ENCODE measurements around the gene MYO3B. TPM values are rescaled to one million over a fixed set of nuclear protein-coding genes. Genes with fewer than 3 reads are reported as not detected.

MYO3B gene
- total and polyA plus RNA-seq, 2 experiments from 2014 or later, result 0.11 TPM; not detected in 1

DNA sequence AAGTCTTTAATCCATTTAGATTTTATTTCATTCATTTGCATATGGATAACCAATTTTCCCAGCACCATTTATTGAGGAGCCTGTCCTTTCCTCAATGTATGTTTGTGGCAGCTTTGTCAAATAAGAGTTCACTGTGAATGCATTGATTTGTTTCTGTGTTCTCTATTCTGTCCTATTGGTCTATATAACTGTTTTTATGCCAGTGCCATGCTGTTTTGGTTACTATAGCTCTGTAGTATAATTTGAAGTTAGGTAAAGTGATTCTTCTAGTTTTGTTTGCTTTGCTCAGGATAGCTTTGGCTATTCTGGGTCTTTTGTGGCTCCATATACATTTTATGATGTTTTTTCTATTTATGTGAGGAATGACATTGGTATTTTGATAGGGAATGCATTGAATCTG lies 7.4 kb downstream of the MYO3B start:
- no peak for TF ChIP-seq EZH2 (IDR thresholded peaks at IDR 0.05; ENCODE audit: insufficient read depth, poor library complexity, severe bottlenecking)
- TF ChIP-seq EZH2phosphoT487 (IDR thresholded peaks at IDR 0.05; ENCODE audit: insufficient read depth, low read depth), result no peak
- DNase-seq, result no peak
- no peaks in the 10 kb centered on the region for H3K9me3 ChIP-seq (ENCODE audit: low read depth)
- no peak overlapping the region for H3K4me2 ChIP-seq (ENCODE audit: unreplicated experiment)
- H3K36me3 ChIP-seq (ENCODE audit: low read depth), result no peaks in the 10 kb centered on the region
- H3K79me2 ChIP-seq (ENCODE audit: insufficient read depth), result no peaks in the 10 kb centered on the region
- in situ Hi-C loops (cut with MboI), result no loop called here
- no peak overlapping the region for H3K9ac ChIP-seq
- no peaks in the 10 kb centered on the region for H3K4me1 ChIP-seq (ENCODE audit: insufficient read depth)
- no peaks in the 10 kb centered on the region for H3F3A ChIP-seq (ENCODE audit: insufficient read depth)
- no peak overlapping the region for H3K27ac ChIP-seq
- H3K4me3 ChIP-seq, result no peak overlapping the region
- H4K20me1 ChIP-seq (ENCODE audit: insufficient read depth), result no peaks in the 10 kb centered on the region
- no peaks in the 10 kb centered on the region for H3K9me2 ChIP-seq (ENCODE audit: insufficient read depth)
- no peak overlapping the region for H2AFZ ChIP-seq
- no peaks in the 10 kb centered on the region for H3K27me3 ChIP-seq (replicated peaks; ENCODE audit: insufficient read depth)

DNA sequence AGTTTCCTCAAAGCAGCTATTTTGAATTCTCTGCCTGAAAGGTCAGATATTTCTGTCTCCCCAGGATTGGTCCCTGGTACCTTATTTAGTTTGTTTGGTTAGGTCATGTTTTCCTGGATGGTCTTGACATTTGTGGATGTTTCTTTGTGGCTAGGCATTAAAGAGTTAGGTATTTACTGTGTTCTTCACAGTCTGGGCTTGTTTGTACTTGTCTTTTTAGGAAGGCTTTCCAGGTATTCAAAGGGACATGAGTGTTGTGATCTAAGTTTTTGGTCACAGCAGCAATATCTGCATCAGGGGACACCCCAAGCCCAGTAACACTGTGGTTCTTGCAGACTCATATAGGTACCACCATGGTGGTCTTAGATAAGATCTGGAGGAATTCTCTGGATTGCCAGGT lies 11.8 kb downstream of the MYO3B start:
- Histone ChIP-seq H4K20me1 (ENCODE audit: insufficient read depth) (no peaks in the 10 kb centered on the region), H3K4me2 (ENCODE audit: unreplicated experiment) (no peak overlapping the region), H3F3A (ENCODE audit: insufficient read depth) (no peaks in the 10 kb centered on the region), H3K36me3 (ENCODE audit: low read depth) (no peaks in the 10 kb centered on the region), H3K4me3 (no peak overlapping the region), H3K9ac (no peak overlapping the region), H3K9me2 (ENCODE audit: insufficient read depth) (no peaks in the 10 kb centered on the region), H3K27ac (no peak overlapping the region), H3K79me2 (ENCODE audit: insufficient read depth) (no peaks in the 10 kb centered on the region), H2AFZ (no peak overlapping the region), H3K9me3 (ENCODE audit: low read depth) (no peaks in the 10 kb centered on the region), H3K4me1 (ENCODE audit: insufficient read depth) (no peaks in the 10 kb centered on the region), H3K27me3 (replicated peaks; ENCODE audit: insufficient read depth) (no peaks in the 10 kb centered on the region)
- in situ Hi-C loops (cut with MboI), result no loop called here
- DNase-seq, result no peak
- TF ChIP-seq EZH2phosphoT487 (IDR thresholded peaks at IDR 0.05; ENCODE audit: insufficient read depth, low read depth), result no peak
- TF ChIP-seq EZH2 (IDR thresholded peaks at IDR 0.05; ENCODE audit: insufficient read depth, poor library complexity, severe bottlenecking), result no peak

DNA sequence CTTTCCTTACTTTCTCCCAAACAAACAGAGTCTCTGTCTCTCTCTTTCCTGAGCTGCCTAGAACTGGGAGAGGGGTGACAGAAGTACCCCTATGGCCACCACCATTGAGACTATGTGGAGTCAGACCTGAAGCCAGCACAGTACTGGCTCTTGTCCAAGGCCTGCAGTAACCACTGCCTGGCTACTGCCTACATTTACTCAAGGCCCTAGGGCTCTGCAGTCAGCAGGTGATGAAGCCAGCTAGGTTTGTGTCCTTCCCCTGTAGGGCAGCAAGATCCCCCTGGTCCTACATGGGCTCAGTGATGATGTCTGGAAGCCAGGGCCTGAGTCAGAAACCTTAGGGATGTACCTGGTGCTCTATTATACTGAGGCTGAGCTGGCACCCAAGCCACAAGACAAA lies 12.2 kb downstream of the MYO3B start:
- no peak for DNase-seq
- TF ChIP-seq EZH2 (IDR thresholded peaks at IDR 0.05; ENCODE audit: insufficient read depth, poor library complexity, severe bottlenecking) (no peak), EZH2phosphoT487 (IDR thresholded peaks at IDR 0.05; ENCODE audit: insufficient read depth, low read depth) (no peak)
- Histone ChIP-seq H3K4me3 (no peak overlapping the region), H2AFZ (no peak overlapping the region), H3K9me3 (ENCODE audit: low read depth) (no peaks in the 10 kb centered on the region), H3K79me2 (ENCODE audit: insufficient read depth) (no peaks in the 10 kb centered on the region), H3K27me3 (replicated peaks; ENCODE audit: insufficient read depth) (no peaks in the 10 kb centered on the region), H3K27ac (no peak overlapping the region), H3K9ac (no peak overlapping the region), H3K9me2 (ENCODE audit: insufficient read depth) (no peaks in the 10 kb centered on the region), H3F3A (ENCODE audit: insufficient read depth) (no peaks in the 10 kb centered on the region), H3K36me3 (ENCODE audit: low read depth) (no peaks in the 10 kb centered on the region), H3K4me1 (ENCODE audit: insufficient read depth) (no peaks in the 10 kb centered on the region), H3K4me2 (ENCODE audit: unreplicated experiment) (no peak overlapping the region), H4K20me1 (ENCODE audit: insufficient read depth) (no peaks in the 10 kb centered on the region)
- in situ Hi-C loops (cut with MboI), result no loop called here

DNA sequence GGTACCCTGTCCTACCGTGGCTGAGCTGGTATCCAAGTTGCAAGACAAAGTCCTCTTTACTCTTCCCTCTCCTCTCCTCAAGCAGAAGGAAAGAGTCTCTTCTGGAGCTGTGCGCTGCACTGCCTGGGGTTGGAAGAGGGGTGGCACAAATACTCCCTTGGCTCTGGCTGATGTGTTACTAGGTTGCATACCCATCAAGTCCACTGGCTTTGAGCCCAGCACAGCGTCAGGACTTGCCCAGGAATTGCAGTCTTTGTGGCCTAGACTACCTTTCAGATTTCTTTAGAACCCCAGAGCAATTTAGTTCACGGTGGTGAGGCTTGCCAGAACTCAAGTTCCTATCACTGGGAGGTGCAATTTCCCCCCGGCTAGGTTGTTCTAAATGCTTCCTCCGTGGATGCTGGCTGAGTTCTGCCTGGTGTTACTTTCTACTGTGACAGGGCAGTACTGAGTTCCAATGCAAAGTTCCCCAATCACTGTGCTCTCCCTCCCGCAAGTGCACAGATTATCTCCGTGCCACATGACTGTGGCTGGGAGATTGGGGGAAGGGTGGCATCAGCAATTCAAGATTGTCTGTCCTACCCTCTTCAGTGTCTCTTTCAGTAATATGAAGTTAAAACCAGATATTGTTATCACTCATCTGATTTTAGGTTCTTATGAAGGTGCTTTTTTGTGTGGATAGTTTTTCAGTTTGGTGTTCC lies 13.4 kb downstream of the MYO3B start:
- Histone ChIP-seq H3K4me2 (ENCODE audit: unreplicated experiment) (no peak overlapping the region), H3K4me1 (ENCODE audit: insufficient read depth) (no peaks in the 10 kb centered on the region), H4K20me1 (ENCODE audit: insufficient read depth) (no peaks in the 10 kb centered on the region), H3K27ac (no peak overlapping the region), H3K9me2 (ENCODE audit: insufficient read depth) (no peaks in the 10 kb centered on the region), H3K36me3 (ENCODE audit: low read depth) (no peaks in the 10 kb centered on the region), H3K27me3 (replicated peaks; ENCODE audit: insufficient read depth) (no peaks in the 10 kb centered on the region), H3K9ac (no peak overlapping the region), H2AFZ (no peak overlapping the region), H3K79me2 (ENCODE audit: insufficient read depth) (no peaks in the 10 kb centered on the region), H3K9me3 (ENCODE audit: low read depth) (no peaks in the 10 kb centered on the region), H3F3A (ENCODE audit: insufficient read depth) (no peaks in the 10 kb centered on the region), H3K4me3 (no peak overlapping the region)
- 61 to 66% methylated on average over 8 of the region's 8 CpGs for WGBS, 2 experiments (ENCODE audit: low coverage in 1 of 2, low lambda C conversion rate in 2 of 2, missing lambda C conversion rate in 2 of 2)
- TF ChIP-seq EZH2 (IDR thresholded peaks at IDR 0.05; ENCODE audit: insufficient read depth, poor library complexity, severe bottlenecking) (no peak), EZH2phosphoT487 (IDR thresholded peaks at IDR 0.05; ENCODE audit: insufficient read depth, low read depth) (no peak)
- in situ Hi-C loops (cut with MboI), result no loop called here
- no peak for DNase-seq

DNA sequence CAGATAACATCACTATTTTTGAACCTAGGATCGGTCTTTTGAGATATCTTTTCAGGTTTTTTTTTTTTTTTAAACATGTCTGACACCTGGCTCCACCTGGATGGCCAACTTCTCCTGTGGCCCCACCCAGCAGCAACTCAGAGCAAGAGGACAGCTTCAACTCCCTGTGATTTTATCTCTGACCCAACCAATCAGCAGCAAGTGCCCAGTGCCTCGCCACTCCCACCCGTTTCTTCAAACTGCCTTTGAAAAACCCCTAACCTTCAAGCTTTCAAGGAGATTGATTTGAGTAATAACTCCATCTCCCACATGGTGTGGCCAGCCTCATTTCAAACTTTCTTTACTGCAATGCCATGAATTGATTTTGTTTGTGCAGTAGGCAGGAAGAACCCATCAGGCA lies 19.0 kb downstream of the MYO3B start:
- no peaks in the 10 kb centered on the region for H3K9me3 ChIP-seq (ENCODE audit: low read depth)
- no peaks in the 10 kb centered on the region for H3F3A ChIP-seq (ENCODE audit: insufficient read depth)
- DNase-seq, result no peak
- no peak overlapping the region for H3K4me2 ChIP-seq (ENCODE audit: unreplicated experiment)
- H3K27ac ChIP-seq, result no peak overlapping the region
- H3K27me3 ChIP-seq (replicated peaks; ENCODE audit: insufficient read depth), result no peaks in the 10 kb centered on the region
- H3K79me2 ChIP-seq (ENCODE audit: insufficient read depth), result no peaks in the 10 kb centered on the region
- H3K36me3 ChIP-seq (ENCODE audit: low read depth), result no peaks in the 10 kb centered on the region
- no peak overlapping the region for H3K4me3 ChIP-seq
- no peak overlapping the region for H3K9ac ChIP-seq
- no peaks in the 10 kb centered on the region for H3K4me1 ChIP-seq (ENCODE audit: insufficient read depth)
- H2AFZ ChIP-seq, result no peak overlapping the region
- in situ Hi-C loops (cut with MboI), result no loop called here
- no peaks in the 10 kb centered on the region for H4K20me1 ChIP-seq (ENCODE audit: insufficient read depth)
- H3K9me2 ChIP-seq (ENCODE audit: insufficient read depth), result no peaks in the 10 kb centered on the region
- TF ChIP-seq EZH2 (IDR thresholded peaks at IDR 0.05; ENCODE audit: insufficient read depth, poor library complexity, severe bottlenecking) (no peak), EZH2phosphoT487 (IDR thresholded peaks at IDR 0.05; ENCODE audit: insufficient read depth, low read depth) (no peak)
- WGBS, 2 experiments (ENCODE audit: low coverage in 1 of 2, low lambda C conversion rate in 2 of 2, missing lambda C conversion rate in 2 of 2), result 66 to 71% methylated on average over 3 of the region's 3 CpGs

Data from GM23248 (cell line).